Ovary (tissue), 9 donors: ENCODE data around the gene CFAP70. TPM values are rescaled to one million over a fixed set of nuclear protein-coding genes. Genes with fewer than 3 reads are reported as not detected.

Experiments
- DNase-seq, 5 donors: peaks; one replicate each; pipeline ENCODE4 v3.0.0-alpha.2; 2019 to 2020
- H3K27ac ChIP-seq, 2 donors: fragments of 200-600 bp; one replicate each; pipeline versions ENCODE4 v1.5.1 to v1.8.0; 2019 to 2022
- H3K27me3 ChIP-seq: fragments of 200-600 bp; one replicate; pipeline ENCODE4 v1.8.0; 2022
- H3K36me3 ChIP-seq: fragments of 200-600 bp; sonication (generic); one replicate; pipeline ENCODE4 v1.5.1; 2019
- H3K4me1 ChIP-seq: one replicate; pipeline ENCODE4 v1.8.1; 2013; ENCODE audit warnings: mild to moderate bottlenecking, moderate library complexity; ENCODE audit not compliant: insufficient read depth
- H3K4me3 ChIP-seq: fragments of 200-600 bp; sonication (generic); one replicate; pipeline ENCODE4 v1.5.1; 2017
- H3K9me3 ChIP-seq, 2 donors: fragments of 200-600 bp in 1 of 2; sonication (generic) in 1 of 2; one replicate each; pipeline versions ENCODE4 v1.5.1 to v1.8.1; 2013 to 2019; ENCODE audit warnings: mild to moderate bottlenecking in 1 of 2, moderate library complexity in 1 of 2
- EP300 ChIP-seq: sonication (generic); formaldehyde crosslinking; IDR thresholded peaks from one replicate; pipeline ENCODE4 v1.6.1; 2017; ENCODE audit warnings: antibody characterized with exemption
- POLR2A ChIP-seq: fragments of 450-650 bp; IDR thresholded peaks from one replicate; pipeline ENCODE4 v1.6.1; 2017; ENCODE audit warnings: antibody characterized with exemption, mild to moderate bottlenecking, moderate library complexity
- WGBS, 3 donors: extraction: QIAGEN DNeasy Blood & Tissue Kit in 1 of 3; methylation state at CpG; one replicate each; pipeline versions ENCODE4 v1.1.5 to v1.1.7; 2013 to 2017; 5-methylcytosine and 5-hydroxymethylcytosine counted together
- intact Hi-C, 4 donors: fragments of 100-400 bp; cut with DNase I; formaldehyde crosslinking; loops; one replicate each; pipeline versions ENCODE4 v1.11.0 to v1.15.1; 2022 to 2023
- polyA plus RNA-seq, 2 donors: library from polyadenylated mRNA; stranded (reverse); fragments of 200-250 nt in 1 of 2; fragments of 350-450 nt in 1 of 2; fragmentation: Illumina TruSeq in 1 of 2; extraction: RNeasy Lipid Tissue Mini Kit (QIAGEN cat#74804) in 1 of 2; gene quantifications; one replicate each; pipeline ENCODE4 v1.2.3, GENCODE V29; 2013 to 2014
- total RNA-seq, 7 donors: library from RNA; depleted of rRNA in 2 of 7; stranded (reverse); fragments of >200 nt in 2 of 7; fragmentation: NEBNext Ultra II Directional in 3 of 7; extraction: Animal tissue kit (Norgen Biotek cat#: 25700) in 3 of 7; gene quantifications; one replicate each; pipeline versions ENCODE4 v1.1.0 to v1.2.4, GENCODE V29; 2016 to 2023
- TF ChIP-seq, protein P1 (sequence below), 3 donors: fragments of 450-650 bp in 2 of 3; fragments of 200-600 bp in 1 of 3; IDR thresholded peaks; one replicate each; pipeline versions ENCODE4 v1.5.1 to v1.8.0; 2016 to 2022; ENCODE audit warnings: antibody characterized with exemption in 3 of 3, mild to moderate bottlenecking in 1 of 3
- donor health status: DM: no; HTN: no; CAD: no; lungs with moderate emphysema.
- donor health status: DM: no; HTN: no; CAD: no.
- donor health status: Bipolar disorder and iron deficiency.
- donor health status: DM: yes; HTN: yes; CAD: no.
- donor health status: DM: no; HTN: no; CAD: no.
- donor health status: DM: yes; HTN: yes; CAD: no.

Gene CFAP70
- total and polyA plus RNA-seq, 9 donors = 1.8 to 36.9 (median 3.8) TPM

DNA sequence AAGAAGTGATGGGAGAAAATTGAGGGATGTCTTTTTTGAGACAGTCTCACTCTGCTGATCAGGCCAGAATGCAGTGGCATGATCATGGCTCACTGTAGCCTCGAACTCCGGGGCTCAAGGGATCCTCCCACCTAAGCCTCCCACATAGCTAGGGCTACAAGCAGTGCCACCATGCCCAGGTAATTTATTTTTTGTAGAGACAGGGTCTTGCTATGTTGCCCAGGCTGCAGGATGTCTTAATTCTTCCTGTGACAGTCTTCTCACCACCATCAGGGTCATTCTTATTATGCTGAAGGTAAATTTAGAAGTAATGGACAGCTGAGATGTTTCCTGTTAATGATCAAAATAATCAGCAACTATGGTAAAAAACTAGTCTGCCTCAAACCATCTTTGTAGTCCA lies 118.8 kb downstream of the CFAP70 start:
- 69 to 73% (median 72%) methylated on average over 2 of the region's 2 CpGs for WGBS, 3 donors
- Histone ChIP-seq H3K4me3 (no peak overlapping the region), H3K27ac (no peak overlapping the region), H3K27me3 (no peaks in the 10 kb centered on the region), H3K4me1 (no peaks in the 10 kb centered on the region), H3K9me3 (no peaks in the 10 kb centered on the region), H3K36me3 (no peaks in the 10 kb centered on the region)
- no peak for TF ChIP-seq POLR2A
- TF ChIP-seq, protein P1, sequence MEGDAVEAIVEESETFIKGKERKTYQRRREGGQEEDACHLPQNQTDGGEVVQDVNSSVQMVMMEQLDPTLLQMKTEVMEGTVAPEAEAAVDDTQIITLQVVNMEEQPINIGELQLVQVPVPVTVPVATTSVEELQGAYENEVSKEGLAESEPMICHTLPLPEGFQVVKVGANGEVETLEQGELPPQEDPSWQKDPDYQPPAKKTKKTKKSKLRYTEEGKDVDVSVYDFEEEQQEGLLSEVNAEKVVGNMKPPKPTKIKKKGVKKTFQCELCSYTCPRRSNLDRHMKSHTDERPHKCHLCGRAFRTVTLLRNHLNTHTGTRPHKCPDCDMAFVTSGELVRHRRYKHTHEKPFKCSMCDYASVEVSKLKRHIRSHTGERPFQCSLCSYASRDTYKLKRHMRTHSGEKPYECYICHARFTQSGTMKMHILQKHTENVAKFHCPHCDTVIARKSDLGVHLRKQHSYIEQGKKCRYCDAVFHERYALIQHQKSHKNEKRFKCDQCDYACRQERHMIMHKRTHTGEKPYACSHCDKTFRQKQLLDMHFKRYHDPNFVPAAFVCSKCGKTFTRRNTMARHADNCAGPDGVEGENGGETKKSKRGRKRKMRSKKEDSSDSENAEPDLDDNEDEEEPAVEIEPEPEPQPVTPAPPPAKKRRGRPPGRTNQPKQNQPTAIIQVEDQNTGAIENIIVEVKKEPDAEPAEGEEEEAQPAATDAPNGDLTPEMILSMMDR (IDR thresholded peaks at IDR 0.05) = no peak
- TF ChIP-seq EP300 = no peak
- no peak for DNase-seq
- intact Hi-C loops = no loop called here

DNA sequence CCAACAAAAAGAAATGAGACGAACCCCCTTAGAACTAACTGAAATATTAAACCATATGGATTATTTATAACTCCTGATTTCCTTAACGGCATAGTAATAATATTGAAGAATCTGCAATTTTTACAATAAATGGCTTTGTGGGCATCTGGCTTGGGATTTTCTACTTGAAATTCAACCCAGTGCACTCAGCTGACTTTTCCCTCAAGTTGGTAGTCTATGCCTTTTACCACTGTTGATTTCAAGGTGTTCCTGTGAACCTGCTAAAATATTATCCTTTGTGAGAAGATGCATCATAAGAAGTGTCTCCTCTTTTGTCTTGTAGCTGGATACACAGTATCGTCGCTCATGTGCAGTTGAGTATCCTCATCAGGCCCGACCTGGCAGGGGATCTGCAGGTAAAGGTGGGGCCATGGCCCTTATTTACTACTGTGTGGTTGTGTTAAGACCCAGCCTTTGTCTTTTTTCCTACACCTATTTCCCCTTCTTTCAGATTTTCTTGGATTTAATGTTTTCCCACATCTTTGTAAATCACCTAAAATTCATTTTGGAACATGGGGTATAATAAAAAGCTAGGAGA lies 119.6 kb downstream of the CFAP70 start:
- H3K27me3 ChIP-seq = no peaks in the 10 kb centered on the region
- H3K27ac ChIP-seq = no peak overlapping the region
- intact Hi-C loops = no loop called here
- H3K36me3 ChIP-seq = no peaks in the 10 kb centered on the region
- H3K4me3 ChIP-seq = no peak overlapping the region
- 85 to 92% (median 89%) methylated on average over 5 of the region's 5 CpGs for whole genome bisulfite sequencing, 3 donors
- no peak for DNase-seq
- H3K9me3 ChIP-seq = no peaks in the 10 kb centered on the region
- no peak for TF ChIP-seq POLR2A
- TF ChIP-seq, protein P1 (IDR thresholded peaks at IDR 0.05) = no peak
- TF ChIP-seq EP300 = no peak
- no peaks in the 10 kb centered on the region for H3K4me1 ChIP-seq

GRCh38 chr10:73234695-73235094 lies 124.0 kb downstream of the CFAP70 start:
- Histone ChIP-seq H3K9me3 (no peaks in the 10 kb centered on the region), H3K36me3 (no peaks in the 10 kb centered on the region), H3K4me1 (no peaks in the 10 kb centered on the region), H3K27ac (no peak overlapping the region), H3K27me3 (no peaks in the 10 kb centered on the region), H3K4me3 (no peak overlapping the region)
- WGBS, 3 donors = 76 to 83% (median 80%) methylated on average over 7 of the region's 7 CpGs
- no peak for DNase-seq
- TF ChIP-seq, protein P1 (IDR thresholded peaks at IDR 0.05) = no peak
- TF ChIP-seq EP300 (no peak), POLR2A (no peak)
- intact Hi-C loops = no loop called here

DNA sequence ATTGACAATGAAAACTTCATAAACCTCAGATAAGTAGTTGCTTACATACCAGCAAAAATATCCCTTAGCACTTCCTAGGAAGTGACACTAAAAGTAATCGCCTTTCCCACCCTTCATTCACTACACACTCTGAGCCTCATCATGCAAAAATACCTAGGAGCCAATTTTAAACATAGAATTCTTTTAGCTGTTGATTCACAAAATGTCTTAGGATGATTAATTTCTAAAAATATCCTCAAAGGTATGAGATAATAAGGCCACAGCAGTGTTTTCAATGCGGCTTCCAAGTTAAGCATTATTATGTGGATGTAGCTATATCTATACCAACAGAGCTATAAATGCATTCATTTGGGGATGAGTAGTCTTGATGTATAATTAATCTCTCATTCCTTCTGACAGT lies 124.8 kb downstream of the CFAP70 start:
- Histone ChIP-seq H3K4me3 (no peak overlapping the region), H3K27me3 (no peaks in the 10 kb centered on the region), H3K9me3 (no peaks in the 10 kb centered on the region), H3K4me1 (no peaks in the 10 kb centered on the region), H3K27ac (no peak overlapping the region), H3K36me3 (no peaks in the 10 kb centered on the region)
- no peak for TF ChIP-seq EP300
- no peak for TF ChIP-seq POLR2A
- TF ChIP-seq, protein P1 (IDR thresholded peaks at IDR 0.05) = no peak
- WGBS, 3 donors = 46 to 77% (median 48%) methylated on average over 2 of the region's 2 CpGs
- no peak for DNase-seq
- intact Hi-C loops = no loop called here
